ENCODE measurements around the gene ANKRD49. TPM values are rescaled to one million over a fixed set of nuclear protein-coding genes. Genes with fewer than 3 reads are reported as not detected.

ANKRD49 gene
- total and polyA plus RNA-seq, 5 donors = 5.4 to 8.6 (median 6.8) TPM

DNA sequence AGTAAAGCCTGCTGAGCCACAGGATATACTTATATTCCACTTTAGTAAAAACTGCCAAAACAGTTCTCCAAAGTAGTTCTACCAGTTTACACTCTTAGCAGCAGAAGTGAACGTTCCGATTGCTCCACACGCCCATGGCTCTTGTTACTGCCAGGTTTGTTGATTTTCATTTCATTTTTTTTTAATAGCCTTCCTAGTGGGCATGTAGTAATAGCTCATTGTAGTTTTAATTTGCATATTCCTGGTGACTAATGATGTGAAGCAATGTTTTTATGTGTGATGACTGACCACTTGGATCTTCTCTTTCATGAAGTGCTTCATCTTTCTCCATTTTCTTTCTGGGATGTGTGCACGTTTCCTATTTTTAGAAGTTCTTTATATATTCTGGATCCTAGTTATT lies 13.7 kb downstream of the ANKRD49 start:
- H3K4me3 ChIP-seq (ENCODE audit: low read length) = no peak overlapping the region
- no peak for ATAC-seq
- H3K27me3 ChIP-seq (ENCODE audit: control insufficient read depth, insufficient read depth) = no peaks in the 10 kb centered on the region
- WGBS = 70% methylated on average over 4 of the region's 4 CpGs
- H3K4me1 ChIP-seq (ENCODE audit: control insufficient read depth, insufficient read depth, low read length) = no peaks in the 10 kb centered on the region
- DNase-seq = no peak
- intact Hi-C loops (cut with DNase I) = no loop called here
- H3K9me3 ChIP-seq (ENCODE audit: control insufficient read depth, low read length) = no peaks in the 10 kb centered on the region
- H3K27ac ChIP-seq (ENCODE audit: low read length) = no peak overlapping the region

DNA sequence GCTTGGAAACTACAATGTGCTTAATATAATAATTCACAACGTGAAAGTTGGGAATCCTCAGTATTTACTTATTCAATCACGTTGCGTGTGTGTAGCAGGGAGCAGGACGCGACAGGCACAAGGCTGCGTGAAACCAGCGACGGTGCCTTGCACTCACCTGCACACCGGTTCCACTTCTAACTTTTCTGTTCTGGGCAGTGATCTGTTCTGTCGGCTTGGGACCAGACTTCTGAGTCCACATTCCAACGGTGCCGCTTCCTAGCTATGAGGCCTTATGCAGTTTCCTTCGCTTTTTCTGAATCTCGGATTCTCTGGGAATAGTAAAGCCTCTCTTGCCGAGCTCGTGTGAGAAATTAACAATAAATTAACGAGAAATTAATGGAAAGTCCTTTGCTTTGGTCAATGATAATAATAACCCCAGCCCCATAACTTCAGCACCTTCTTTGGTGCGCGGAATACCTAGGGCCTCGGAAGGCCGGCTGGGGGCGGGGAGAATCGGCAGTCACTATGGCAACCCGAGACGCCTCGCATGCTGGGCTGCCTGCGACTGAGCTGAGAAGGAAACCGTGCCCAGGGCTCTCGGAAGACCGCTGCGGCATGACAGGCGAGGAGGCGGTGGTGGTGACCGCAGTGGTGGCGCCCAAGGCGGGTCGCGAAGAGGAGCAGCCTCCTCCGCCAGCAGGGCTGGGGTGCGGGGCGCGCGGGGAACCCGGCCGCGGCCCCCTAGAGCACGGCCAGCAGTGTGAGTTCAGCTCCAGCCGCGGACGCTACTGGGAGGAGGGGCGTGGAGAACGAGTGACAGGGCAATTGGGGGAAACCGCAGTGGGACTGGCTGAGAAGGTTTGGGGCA lies 18.4 kb downstream of the ANKRD49 start, which contains the start of gene C11orf97:
TSS of gene C11orf97 (plus strand) at position 530 of the 850 bp plus-strand sequence. CDS start at position 598, 68 bp downstream.
- Histone ChIP-seq H3K4me3 (ENCODE audit: low read length) (peak within 1 kb of the TSS; percentile 72), H3K4me1 (ENCODE audit: control insufficient read depth, insufficient read depth, low read length) (no peaks in the 10 kb centered on the region), H3K9me3 (ENCODE audit: control insufficient read depth, low read length) (no peaks in the 10 kb centered on the region), H3K27me3 (ENCODE audit: control insufficient read depth, insufficient read depth) (no peaks in the 10 kb centered on the region), H3K27ac (ENCODE audit: low read length) (no peak within 1 kb of the TSS)
- peak; percentile 70 to 87 (median 87) for DNase-seq
- peak; percentile 93 to 96 for ATAC-seq
- 17% methylated on average over 53 of the region's 53 CpGs for WGBS
- intact Hi-C loops (cut with DNase I) = no loop called here

DNA sequence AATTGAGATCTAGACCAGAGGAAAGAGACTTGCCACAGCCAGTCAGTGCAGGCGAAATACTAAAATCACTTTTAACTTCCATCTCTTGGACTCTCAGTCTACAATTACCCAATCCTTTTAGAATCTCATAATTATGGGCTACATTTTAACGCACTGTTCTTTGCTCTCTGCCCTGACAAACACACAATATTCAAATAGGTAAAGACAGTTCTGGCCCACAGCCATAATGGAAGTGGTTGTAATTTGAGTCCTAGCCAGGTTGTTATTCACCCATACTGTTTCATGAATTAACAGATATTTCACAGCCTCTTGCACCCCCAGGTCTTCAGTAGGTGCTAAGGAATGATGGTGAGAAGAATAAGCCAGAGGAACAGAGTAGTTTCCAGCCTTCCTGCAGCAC lies 19.3 kb downstream of the ANKRD49 start:
- ATAC-seq = peak in 1 of 2 donors; percentile 22
- Histone ChIP-seq H3K4me3 (ENCODE audit: low read length) (no peak overlapping the region), H3K9me3 (ENCODE audit: control insufficient read depth, low read length) (no peaks in the 10 kb centered on the region), H3K27ac (ENCODE audit: low read length) (no peak overlapping the region), H3K27me3 (ENCODE audit: control insufficient read depth, insufficient read depth) (no peaks in the 10 kb centered on the region), H3K4me1 (ENCODE audit: control insufficient read depth, insufficient read depth, low read length) (no peaks in the 10 kb centered on the region)
- no peak for DNase-seq
- 61% methylated on average over 2 of the region's 2 CpGs for WGBS
- intact Hi-C loops (cut with DNase I) = no loop called here

DNA sequence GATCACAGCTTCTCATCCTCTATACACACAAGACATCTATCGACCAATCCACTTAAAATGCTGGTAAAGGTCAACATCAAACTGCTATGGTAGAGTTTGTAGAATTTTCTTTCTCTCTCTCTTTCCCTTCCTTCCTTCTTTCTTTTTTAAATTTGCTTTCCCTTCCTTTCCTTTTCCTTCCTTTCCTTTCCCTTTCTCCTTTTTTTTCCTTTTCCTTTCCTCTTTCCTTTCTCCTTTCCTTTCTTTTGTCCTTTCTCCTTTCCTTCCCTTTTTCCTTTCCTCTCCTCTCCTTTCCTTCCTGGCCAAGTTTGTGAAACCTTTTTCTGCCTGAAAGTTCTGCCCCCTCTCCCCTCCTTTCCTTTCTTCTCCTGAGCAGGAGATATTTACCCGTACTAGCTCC lies 21.6 kb downstream of the ANKRD49 start:
- intact Hi-C loops (cut with DNase I) = no loop called here

DNA sequence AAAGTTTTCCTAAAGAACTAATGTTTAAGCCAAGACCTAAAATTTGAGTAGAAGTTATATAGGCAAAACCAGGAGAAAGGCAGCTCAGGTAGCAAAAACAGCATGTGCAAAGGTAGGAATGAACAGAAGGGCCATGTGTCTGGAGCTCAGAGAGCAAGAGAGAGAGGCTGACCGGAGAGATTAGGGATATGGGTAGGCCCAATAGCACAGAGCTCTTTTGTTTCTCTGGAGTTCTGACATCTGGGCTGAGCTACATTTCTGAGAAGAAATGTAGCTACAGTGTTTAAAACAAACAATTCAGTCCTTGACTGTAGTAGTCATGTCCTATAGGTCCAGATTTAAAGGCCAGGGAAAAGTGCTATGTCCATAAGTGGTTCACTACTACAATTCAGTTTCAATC lies 22.9 kb downstream of the ANKRD49 start:
- Histone ChIP-seq H3K4me3 (ENCODE audit: low read length) (no peak overlapping the region), H3K27ac (ENCODE audit: low read length) (no peak overlapping the region), H3K27me3 (ENCODE audit: control insufficient read depth, insufficient read depth) (no peaks in the 10 kb centered on the region), H3K4me1 (ENCODE audit: control insufficient read depth, insufficient read depth, low read length) (no peaks in the 10 kb centered on the region), H3K9me3 (ENCODE audit: control insufficient read depth, low read length) (no peaks in the 10 kb centered on the region)
- 45% methylated on average over 1 of the region's 1 CpG for WGBS
- no peak for ATAC-seq
- intact Hi-C loops (cut with DNase I) = no loop called here
- DNase-seq = no peak

More for the DNA sequence above, 21.6 kb downstream of the ANKRD49 start:
- DNase-seq = no peak
- no peaks in the 10 kb centered on the region for H3K27me3 ChIP-seq (ENCODE audit: control insufficient read depth, insufficient read depth)
- H3K4me1 ChIP-seq (ENCODE audit: control insufficient read depth, insufficient read depth, low read length) = no peaks in the 10 kb centered on the region
- WGBS = 76% methylated on average over 2 of the region's 2 CpGs
- H3K4me3 ChIP-seq (ENCODE audit: low read length) = no peak overlapping the region
- H3K9me3 ChIP-seq (ENCODE audit: control insufficient read depth, low read length) = no peaks in the 10 kb centered on the region
- no peak overlapping the region for H3K27ac ChIP-seq (ENCODE audit: low read length)
- ATAC-seq = no peak

DNA sequence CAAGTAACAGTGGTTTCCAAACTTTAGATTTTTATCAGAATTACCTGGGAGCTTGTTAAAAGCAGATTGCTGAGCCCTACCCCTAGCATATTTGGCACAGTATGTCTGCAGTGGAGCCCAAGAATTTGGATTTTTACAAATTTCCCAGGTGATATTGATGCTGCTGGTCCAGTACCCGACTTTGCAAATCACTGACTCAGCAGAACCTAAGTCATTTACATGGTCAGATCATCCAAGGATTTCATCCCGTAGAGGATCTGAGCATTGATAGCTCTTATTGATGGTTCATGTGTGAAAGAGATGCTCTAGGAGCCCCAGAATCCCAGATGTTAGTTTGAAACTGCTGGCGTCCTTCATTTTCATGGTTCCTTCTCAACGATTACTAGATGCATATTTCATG lies 24.5 kb downstream of the ANKRD49 start:
- Histone ChIP-seq H3K4me3 (ENCODE audit: low read length) (no peak overlapping the region), H3K4me1 (ENCODE audit: control insufficient read depth, insufficient read depth, low read length) (no peaks in the 10 kb centered on the region), H3K27ac (ENCODE audit: low read length) (no peak overlapping the region), H3K9me3 (ENCODE audit: control insufficient read depth, low read length) (no peaks in the 10 kb centered on the region), H3K27me3 (ENCODE audit: control insufficient read depth, insufficient read depth) (no peaks in the 10 kb centered on the region)
- 67% methylated on average over 4 of the region's 4 CpGs for WGBS
- intact Hi-C loops (cut with DNase I) = no loop called here
- DNase-seq (no peak), ATAC-seq (no peak)

DNA sequence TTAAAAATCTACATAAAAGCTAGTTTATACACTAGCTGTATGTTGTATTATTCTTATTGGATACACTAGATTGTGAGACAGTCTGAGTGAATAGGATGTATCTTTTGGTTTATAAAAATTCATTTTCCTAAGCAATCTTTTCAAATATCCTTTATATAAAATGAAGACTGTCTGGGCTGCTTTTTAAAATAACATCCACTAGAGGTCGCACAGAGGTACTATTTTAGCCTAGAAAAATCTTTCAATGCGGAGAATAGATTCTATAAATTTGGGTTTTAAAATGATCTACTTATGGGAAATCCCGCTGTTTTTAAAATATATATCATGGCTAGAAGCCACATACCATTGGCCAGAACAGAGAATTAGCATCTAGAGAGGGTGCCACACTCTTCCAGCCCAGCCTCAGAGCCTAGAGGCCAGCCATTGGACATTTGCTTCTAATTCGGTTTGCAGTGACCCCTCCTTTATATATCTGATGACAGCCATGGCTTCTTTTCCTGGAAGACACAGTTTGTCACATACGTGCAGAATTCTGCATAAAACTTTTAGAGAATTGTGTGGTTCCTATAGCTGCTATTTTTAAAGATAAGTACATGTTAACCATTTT lies 25.8 kb downstream of the ANKRD49 start:
- 9% methylated on average over 5 of the region's 5 CpGs for WGBS
- Histone ChIP-seq H3K27me3 (ENCODE audit: control insufficient read depth, insufficient read depth) (no peaks in the 10 kb centered on the region), H3K4me3 (ENCODE audit: low read length) (no peak overlapping the region), H3K27ac (ENCODE audit: low read length) (no peak overlapping the region), H3K4me1 (ENCODE audit: control insufficient read depth, insufficient read depth, low read length) (no peaks in the 10 kb centered on the region), H3K9me3 (ENCODE audit: control insufficient read depth, low read length) (no peaks in the 10 kb centered on the region)
- intact Hi-C loops (cut with DNase I) = loop anchor here in 2 of 4 donors (5.0 kb wide), 2 partner anchors 43 to 83 kb away; no protein-coding TSS in a partner anchor
- DNase-seq = no peak
- ATAC-seq = peak in 1 of 2 donors; percentile 23

DNA sequence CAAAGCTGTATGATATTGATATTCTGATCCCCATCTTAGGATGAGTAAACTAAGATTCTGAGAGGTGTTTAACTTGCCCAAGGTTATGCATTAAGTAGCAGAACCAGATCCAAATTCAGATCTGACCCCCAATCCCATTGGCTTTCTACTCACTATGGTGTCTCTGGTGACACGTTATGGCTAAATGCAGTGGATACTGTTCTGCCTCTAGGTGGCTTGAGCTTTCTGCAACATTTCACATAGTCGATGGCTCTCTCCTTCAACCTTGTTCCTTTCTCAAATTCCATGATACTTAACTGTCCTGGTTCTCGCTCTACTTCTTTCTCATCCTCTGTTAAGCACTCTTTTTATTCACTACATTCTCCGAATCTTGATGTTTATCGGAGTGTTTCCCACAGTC lies 27.9 kb downstream of the ANKRD49 start:
- 50% methylated on average over 5 of the region's 5 CpGs for WGBS
- intact Hi-C loops (cut with DNase I) = loop anchor here in 2 of 4 donors (5.0 kb wide), 2 partner anchors 41 to 81 kb away; no protein-coding TSS in a partner anchor

DNA sequence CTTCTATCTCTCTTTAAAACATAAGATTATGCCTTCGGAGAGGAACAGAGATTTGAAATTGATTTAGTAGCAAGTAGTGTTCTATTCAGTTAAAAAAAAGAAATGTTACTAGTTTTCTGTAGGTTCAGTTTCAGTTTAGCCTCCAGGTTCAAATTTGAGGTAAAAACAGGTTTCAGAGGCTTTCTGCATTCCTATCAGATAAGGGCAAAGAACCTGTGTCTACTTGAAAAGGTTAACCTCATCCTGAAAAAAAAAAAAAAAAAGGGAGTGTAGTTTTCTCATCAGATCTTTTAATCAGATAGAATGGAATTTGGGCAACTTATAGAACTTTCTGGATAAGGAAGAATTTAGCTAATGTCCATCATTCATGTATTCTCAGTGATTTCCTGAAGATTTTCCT lies 30.6 kb downstream of the ANKRD49 start:
- H3K27me3 ChIP-seq (ENCODE audit: control insufficient read depth, insufficient read depth) = no peaks in the 10 kb centered on the region
- H3K27ac ChIP-seq (ENCODE audit: low read length) = no peak overlapping the region
- intact Hi-C loops (cut with DNase I) = loop anchor here in 2 of 4 donors (5.0 kb wide), 2 partner anchors 38 to 78 kb away; no protein-coding TSS in a partner anchor
- DNase-seq (no peak), ATAC-seq (no peak)
- WGBS = 85% methylated on average over 1 of the region's 1 CpG
- no peaks in the 10 kb centered on the region for H3K4me1 ChIP-seq (ENCODE audit: control insufficient read depth, insufficient read depth, low read length)
- no peak overlapping the region for H3K4me3 ChIP-seq (ENCODE audit: low read length)
- H3K9me3 ChIP-seq (ENCODE audit: control insufficient read depth, low read length) = no peaks in the 10 kb centered on the region

More for the DNA sequence above, 27.9 kb downstream of the ANKRD49 start:
- ATAC-seq = peak; percentile 41 to 52
- H3K9me3 ChIP-seq (ENCODE audit: control insufficient read depth, low read length) = no peaks in the 10 kb centered on the region
- DNase-seq = no peak
- H3K4me1 ChIP-seq (ENCODE audit: control insufficient read depth, insufficient read depth, low read length) = no peaks in the 10 kb centered on the region
- no peak overlapping the region for H3K27ac ChIP-seq (ENCODE audit: low read length)
- no peaks in the 10 kb centered on the region for H3K27me3 ChIP-seq (ENCODE audit: control insufficient read depth, insufficient read depth)
- no peak overlapping the region for H3K4me3 ChIP-seq (ENCODE audit: low read length)

DNA sequence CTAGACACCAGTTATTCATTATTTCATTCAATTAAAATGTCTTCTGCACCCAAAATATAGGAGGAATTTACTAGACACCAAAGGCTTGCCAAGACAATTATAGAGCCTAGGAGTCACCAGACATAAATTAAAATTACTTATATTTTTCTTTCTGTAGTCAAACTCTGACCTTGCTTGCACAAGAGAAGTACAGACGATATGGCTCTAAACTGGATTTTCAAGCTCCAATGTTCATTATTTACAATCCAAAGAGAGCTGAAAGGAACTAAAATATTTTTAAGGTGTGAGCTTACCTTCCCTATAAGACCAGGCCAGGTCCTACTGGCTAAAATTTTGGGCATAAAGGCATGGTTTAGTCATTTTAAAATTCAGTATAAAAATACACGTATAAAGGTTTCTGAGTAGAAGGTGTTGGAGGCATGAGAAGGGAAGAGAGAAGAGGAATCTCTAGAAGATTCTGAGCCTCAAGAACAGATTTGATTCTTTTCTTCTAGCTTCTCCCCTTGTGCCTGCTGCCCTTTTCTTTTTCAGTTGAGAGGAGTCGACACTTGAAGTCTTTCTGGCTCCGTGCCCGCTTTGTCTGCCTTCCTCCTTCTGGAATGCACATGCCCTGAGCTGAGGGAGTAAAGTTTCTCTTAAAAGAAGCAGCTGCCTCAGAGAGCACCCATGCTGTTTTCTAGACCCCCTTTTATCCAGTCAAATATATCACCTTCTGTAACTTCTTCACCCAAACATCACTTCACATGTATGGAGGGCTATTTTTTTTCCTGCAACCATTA lies 32.0 kb downstream of the ANKRD49 start:
- 33% methylated on average over 5 of the region's 5 CpGs for WGBS
- Histone ChIP-seq H3K27ac (ENCODE audit: low read length) (no peak overlapping the region), H3K9me3 (ENCODE audit: control insufficient read depth, low read length) (no peaks in the 10 kb centered on the region)

More for the DNA sequence above, 32.0 kb downstream of the ANKRD49 start:
- intact Hi-C loops (cut with DNase I) = loop anchor here in 1 of 4 donors (5.0 kb wide), 1 partner anchor 37 kb away; no protein-coding TSS in a partner anchor
- no peaks in the 10 kb centered on the region for H3K4me1 ChIP-seq (ENCODE audit: control insufficient read depth, insufficient read depth, low read length)
- no peaks in the 10 kb centered on the region for H3K27me3 ChIP-seq (ENCODE audit: control insufficient read depth, insufficient read depth)
- no peak overlapping the region for H3K4me3 ChIP-seq (ENCODE audit: low read length)
- peak; percentile 77 to 92 (median 86) for DNase-seq
- ATAC-seq = peak; percentile 29 to 32
